ENCODE measurements around the gene TMEM218. TPM values are rescaled to one million over a fixed set of nuclear protein-coding genes. Genes with fewer than 3 reads are reported as not detected.

TMEM218 gene
- total RNA-seq, 1 donor from 2014 or later = 15.8 TPM

DNA sequence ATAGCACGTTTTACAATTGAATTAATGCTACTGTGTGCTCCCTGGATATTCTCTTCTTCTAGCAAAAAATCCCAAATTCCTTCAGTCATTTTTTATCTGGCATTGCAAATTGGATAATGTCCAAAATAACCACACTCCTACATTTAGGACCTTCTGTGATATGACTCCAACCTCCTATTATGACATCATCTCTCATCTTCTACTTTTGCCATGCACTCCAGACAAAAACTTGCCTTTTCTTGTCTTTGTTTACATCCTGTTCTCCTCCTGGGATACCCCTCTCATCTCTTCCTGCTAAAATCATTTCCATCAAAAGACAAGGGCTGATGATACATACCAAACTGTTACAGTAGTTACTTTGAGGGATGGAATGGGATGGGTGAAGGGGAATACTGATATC, 20.6 kb upstream of the TMEM218 start:
- H3K27ac Mint-ChIP-seq (ENCODE audit: unreplicated experiment) = no peak overlapping the region
- DNase-seq = no peak
- H3K4me3 Mint-ChIP-seq (ENCODE audit: unreplicated experiment) = no peak overlapping the region
- H3K36me3 Mint-ChIP-seq (ENCODE audit: unreplicated experiment) = no peaks in the 10 kb centered on the region
- TF ChIP-seq, protein P1, sequence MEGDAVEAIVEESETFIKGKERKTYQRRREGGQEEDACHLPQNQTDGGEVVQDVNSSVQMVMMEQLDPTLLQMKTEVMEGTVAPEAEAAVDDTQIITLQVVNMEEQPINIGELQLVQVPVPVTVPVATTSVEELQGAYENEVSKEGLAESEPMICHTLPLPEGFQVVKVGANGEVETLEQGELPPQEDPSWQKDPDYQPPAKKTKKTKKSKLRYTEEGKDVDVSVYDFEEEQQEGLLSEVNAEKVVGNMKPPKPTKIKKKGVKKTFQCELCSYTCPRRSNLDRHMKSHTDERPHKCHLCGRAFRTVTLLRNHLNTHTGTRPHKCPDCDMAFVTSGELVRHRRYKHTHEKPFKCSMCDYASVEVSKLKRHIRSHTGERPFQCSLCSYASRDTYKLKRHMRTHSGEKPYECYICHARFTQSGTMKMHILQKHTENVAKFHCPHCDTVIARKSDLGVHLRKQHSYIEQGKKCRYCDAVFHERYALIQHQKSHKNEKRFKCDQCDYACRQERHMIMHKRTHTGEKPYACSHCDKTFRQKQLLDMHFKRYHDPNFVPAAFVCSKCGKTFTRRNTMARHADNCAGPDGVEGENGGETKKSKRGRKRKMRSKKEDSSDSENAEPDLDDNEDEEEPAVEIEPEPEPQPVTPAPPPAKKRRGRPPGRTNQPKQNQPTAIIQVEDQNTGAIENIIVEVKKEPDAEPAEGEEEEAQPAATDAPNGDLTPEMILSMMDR (IDR thresholded peaks at IDR 0.05; ENCODE audit: partially characterized antibody, unreplicated experiment) = no peak
- H3K4me1 Mint-ChIP-seq (ENCODE audit: low read depth, unreplicated experiment) = no peaks in the 10 kb centered on the region
- H3K27me3 Mint-ChIP-seq (ENCODE audit: unreplicated experiment) = peaks cover 2% of the 10 kb centered on the region
- H3K9me3 Mint-ChIP-seq (ENCODE audit: unreplicated experiment) = no peaks in the 10 kb centered on the region

DNA sequence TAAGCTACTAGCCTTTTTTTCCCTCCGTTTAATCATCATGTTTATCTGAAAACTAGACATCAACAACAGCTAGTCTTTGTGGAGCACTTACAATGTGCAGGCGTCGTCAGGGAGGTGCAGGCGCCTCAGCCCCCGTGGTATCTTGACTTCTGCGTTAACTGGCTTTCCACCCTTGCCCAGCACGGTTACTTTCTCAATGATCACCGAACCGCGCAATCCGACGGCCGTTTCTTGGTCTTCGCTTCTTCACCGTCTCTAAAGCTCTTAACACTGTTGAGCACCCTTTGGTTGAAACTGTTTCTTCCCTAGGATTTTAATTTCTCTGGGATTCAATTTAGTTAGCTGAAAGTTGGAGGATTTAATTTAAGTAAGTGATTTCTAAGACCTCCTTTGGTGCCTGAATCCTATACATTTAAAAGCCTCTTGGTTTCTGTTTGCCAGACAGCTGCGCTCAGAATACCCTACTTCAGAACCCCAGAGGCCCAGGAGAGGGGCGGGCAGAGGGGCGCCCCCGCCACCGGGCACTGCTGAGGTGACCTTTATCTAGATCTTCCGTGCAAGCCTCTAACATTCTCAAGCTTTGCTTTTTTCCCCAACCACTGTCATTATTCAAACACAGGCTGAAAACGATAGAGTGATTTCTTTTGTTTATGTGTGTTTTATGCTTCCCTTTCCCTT, 18.0 kb upstream of the TMEM218 start:
- Mint-ChIP-seq H3K27ac (ENCODE audit: unreplicated experiment) (no peak overlapping the region), H3K27me3 (ENCODE audit: unreplicated experiment) (peaks cover 2% of the 10 kb centered on the region), H3K36me3 (ENCODE audit: unreplicated experiment) (no peaks in the 10 kb centered on the region), H3K4me3 (ENCODE audit: unreplicated experiment) (no peak overlapping the region), H3K4me1 (ENCODE audit: low read depth, unreplicated experiment) (no peaks in the 10 kb centered on the region), H3K9me3 (ENCODE audit: unreplicated experiment) (peaks cover 1% of the 10 kb centered on the region)
- TF ChIP-seq, protein P1 (IDR thresholded peaks at IDR 0.05; ENCODE audit: partially characterized antibody, unreplicated experiment) = no peak
- DNase-seq = no peak

DNA sequence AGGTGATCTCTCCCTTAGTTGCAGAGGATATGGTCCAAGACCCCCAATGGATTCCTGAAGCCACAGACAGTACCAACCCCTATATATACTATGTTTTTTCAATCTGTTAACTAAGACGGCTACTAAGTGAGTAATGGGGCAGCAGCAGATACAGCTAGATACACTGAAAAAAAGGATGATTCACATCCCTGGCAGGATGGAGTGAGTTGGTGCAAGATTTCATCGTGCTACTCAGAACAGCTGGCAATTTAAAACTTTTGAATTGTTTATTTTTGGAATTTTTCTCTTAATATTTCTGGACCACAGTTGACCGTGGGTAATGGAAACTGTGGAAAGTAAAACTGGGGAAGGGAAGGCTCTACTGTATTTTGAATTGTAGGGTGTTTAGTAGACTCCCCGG, 17.0 kb upstream of the TMEM218 start:
- no peak overlapping the region for H3K4me3 Mint-ChIP-seq (ENCODE audit: unreplicated experiment)
- no peak overlapping the region for H3K27ac Mint-ChIP-seq (ENCODE audit: unreplicated experiment)
- TF ChIP-seq, protein P1 (IDR thresholded peaks at IDR 0.05; ENCODE audit: partially characterized antibody, unreplicated experiment) = no peak
- no peaks in the 10 kb centered on the region for H3K4me1 Mint-ChIP-seq (ENCODE audit: low read depth, unreplicated experiment)
- DNase-seq = no peak
- H3K27me3 Mint-ChIP-seq (ENCODE audit: unreplicated experiment) = peaks cover 3% of the 10 kb centered on the region
- peaks cover 1% of the 10 kb centered on the region for H3K9me3 Mint-ChIP-seq (ENCODE audit: unreplicated experiment)
- H3K36me3 Mint-ChIP-seq (ENCODE audit: unreplicated experiment) = no peaks in the 10 kb centered on the region

DNA sequence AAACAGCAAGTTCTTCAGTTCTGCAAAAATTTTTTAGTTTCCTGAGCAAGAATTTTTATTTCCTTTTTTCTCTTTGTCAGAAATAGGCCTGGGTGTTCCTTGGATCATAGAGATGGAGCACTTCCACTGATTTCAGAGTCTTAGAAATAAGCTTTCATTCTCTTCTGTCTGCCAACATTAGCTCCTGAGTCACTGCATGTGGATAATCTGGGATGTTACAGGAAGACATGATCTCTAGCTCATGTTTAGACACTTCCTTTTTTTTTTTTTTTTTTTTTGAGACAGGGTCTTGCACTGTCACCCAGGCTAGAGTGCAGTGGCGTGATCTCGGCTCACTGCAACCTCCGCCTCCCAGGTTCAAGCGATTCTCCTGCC, 13.2 kb upstream of the TMEM218 start:
- DNase-seq = no peak
- Mint-ChIP-seq H3K27ac (ENCODE audit: unreplicated experiment) (no peak overlapping the region), H3K27me3 (ENCODE audit: unreplicated experiment) (peaks cover 3% of the 10 kb centered on the region), H3K4me1 (ENCODE audit: low read depth, unreplicated experiment) (no peaks in the 10 kb centered on the region), H3K36me3 (ENCODE audit: unreplicated experiment) (no peaks in the 10 kb centered on the region), H3K4me3 (ENCODE audit: unreplicated experiment) (no peak overlapping the region), H3K9me3 (ENCODE audit: unreplicated experiment) (peaks cover 3% of the 10 kb centered on the region)
- TF ChIP-seq, protein P1 (IDR thresholded peaks at IDR 0.05; ENCODE audit: partially characterized antibody, unreplicated experiment) = no peak

DNA sequence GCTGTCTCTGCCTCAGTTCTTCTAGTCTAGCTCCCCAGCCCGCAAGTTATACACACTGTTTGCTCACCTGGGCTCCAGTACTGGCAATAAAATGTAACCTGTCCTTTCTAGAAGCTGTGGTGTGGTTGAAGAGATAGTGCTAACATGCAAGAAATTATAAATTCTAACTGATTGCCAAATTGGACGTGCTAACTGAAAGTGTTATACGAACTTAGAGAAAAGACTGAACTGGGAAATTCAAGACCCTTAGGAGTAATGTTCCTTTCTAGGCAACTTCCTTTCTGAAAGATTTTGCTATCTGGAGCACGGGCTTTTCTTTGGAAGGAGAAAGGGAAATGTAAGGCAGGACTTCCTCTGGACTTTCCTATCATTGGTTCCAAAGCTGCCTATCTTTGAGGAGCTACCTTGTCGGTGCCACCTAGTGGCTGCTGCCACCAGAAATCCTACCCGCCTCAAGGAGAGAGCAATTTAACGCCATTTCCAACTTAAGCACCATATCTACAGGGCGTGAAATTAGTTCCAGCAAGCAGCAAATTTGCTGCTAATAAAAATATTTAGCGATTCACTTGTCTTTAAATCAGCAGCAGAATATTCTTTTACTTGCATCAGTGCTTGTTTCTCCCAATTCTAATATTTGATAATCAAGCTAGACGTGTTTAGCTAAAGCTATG, 12.7 kb upstream of the TMEM218 start:
- Mint-ChIP-seq H3K27ac (ENCODE audit: unreplicated experiment) (no peak overlapping the region), H3K9me3 (ENCODE audit: unreplicated experiment) (peaks cover 3% of the 10 kb centered on the region), H3K36me3 (ENCODE audit: unreplicated experiment) (no peaks in the 10 kb centered on the region), H3K4me1 (ENCODE audit: low read depth, unreplicated experiment) (no peaks in the 10 kb centered on the region), H3K4me3 (ENCODE audit: unreplicated experiment) (no peak overlapping the region), H3K27me3 (ENCODE audit: unreplicated experiment) (peaks cover 3% of the 10 kb centered on the region)
- TF ChIP-seq, protein P1 (IDR thresholded peaks at IDR 0.05; ENCODE audit: partially characterized antibody, unreplicated experiment) = peak; percentile 38
- peak; percentile 52 for DNase-seq
